Fibroblast of peridontal ligament (primary cell): Measurements from ENCODE around the gene DUSP2.

ENCODE experiments used
- DNase-seq: peaks from one replicate; pipeline ENCODE4 v3.0.0-alpha.2; 2010; ENCODE audit errors: extremely low read depth

DUSP2 gene

GRCh38 chr2:96145036-96145847 lies at the start of gene DUSP2:
Gene DUSP2 (minus strand): TSS chr2:96145440. CDS start chr2:96145354, 86 bp downstream.
- DNase-seq: peak; percentile 27

GRCh38 chr2:96191937-96192670 lies 46.9 kb upstream of the DUSP2 start:
- DNase-seq: no peak

GRCh38 chr2:96188821-96189526 lies 43.7 kb upstream of the DUSP2 start:
- no peak for DNase-seq

- DNase-seq: no peak
These were observed 41.3 kb upstream of the DUSP2 start for GRCh38 chr2:96186562-96186961.

- DNase-seq: no peak
These were observed 40.3 kb upstream of the DUSP2 start for GRCh38 chr2:96185516-96185915.

GRCh38 chr2:96184989-96185388 lies 39.7 kb upstream of the DUSP2 start:
- DNase-seq: no peak

- no peak for DNase-seq
These were observed 38.9 kb upstream of the DUSP2 start for GRCh38 chr2:96184188-96184587.

- no peak for DNase-seq
These were observed 36.3 kb upstream of the DUSP2 start for GRCh38 chr2:96181529-96181928.

GRCh38 chr2:96180521-96180920 lies 35.3 kb upstream of the DUSP2 start:
- no peak for DNase-seq

GRCh38 chr2:96180002-96180401 lies 34.8 kb upstream of the DUSP2 start:
- DNase-seq: no peak

- DNase-seq: peak; percentile 23
These were observed 31.4 kb upstream of the DUSP2 start for GRCh38 chr2:96176661-96177060.

GRCh38 chr2:96175951-96176350 lies 30.7 kb upstream of the DUSP2 start:
- peak; percentile 62 for DNase-seq

GRCh38 chr2:96174251-96175144 lies 29.3 kb upstream of the DUSP2 start:
- peak; percentile 47 for DNase-seq

- no peak for DNase-seq
These were observed 26.6 kb upstream of the DUSP2 start for GRCh38 chr2:96171831-96172230.

- DNase-seq: no peak
These were observed 25.4 kb upstream of the DUSP2 start for GRCh38 chr2:96170626-96171025.

GRCh38 chr2:96169868-96170507 lies 24.7 kb upstream of the DUSP2 start:
- no peak for DNase-seq

- no peak for DNase-seq
These were observed 22.3 kb upstream of the DUSP2 start for GRCh38 chr2:96167407-96168013.

- no peak for DNase-seq
These were observed 19.4 kb upstream of the DUSP2 start for GRCh38 chr2:96164459-96165184.

GRCh38 chr2:96163768-96164429 lies 18.7 kb upstream of the DUSP2 start:
- DNase-seq: no peak
